Fibroblast of lung (primary cell): ENCODE results near the gene ASCC3.

Source experiments
- EZH2 ChIP-seq: IDR thresholded peaks from 2 replicates; pipeline ENCODE4 v1.5.1; 2012; ENCODE audit warnings: low read length, control low read depth, mild to moderate bottlenecking; ENCODE audit errors: missing control alignments
- TF ChIP-seq, protein P1 (sequence below), 2 donors: IDR thresholded peaks in 1 of 2; conservative IDR thresholded peaks in 1 of 2; 1 replicate in 1 of 2; 2 replicates in 1 of 2; pipeline ENCODE4 v1.5.1; 2011 to 2012; ENCODE audit warnings: low read length in 2 of 2, control low read depth in 1 of 2, inconsistent platforms in 1 of 2, low read depth in 1 of 2, mild to moderate bottlenecking in 1 of 2

DNA sequence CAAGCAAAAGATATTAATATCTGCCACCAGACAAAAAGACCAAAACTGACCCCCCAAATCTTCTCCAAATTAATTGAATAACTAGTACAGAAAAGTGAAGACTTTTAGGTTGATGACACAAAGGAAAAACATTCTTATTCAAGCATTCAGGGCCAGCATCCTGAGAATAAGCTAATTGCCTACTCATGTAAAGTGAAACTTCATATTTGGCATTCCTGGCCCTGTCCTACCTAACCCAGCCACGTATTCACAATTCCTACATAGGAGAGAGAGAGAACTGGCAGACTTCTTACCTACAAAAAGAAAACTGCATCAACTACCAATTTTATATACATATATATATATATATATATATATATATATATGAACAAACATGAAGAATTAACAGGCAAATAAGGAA, 4.9 kb upstream of the ASCC3 start:
- TF ChIP-seq, protein P1, sequence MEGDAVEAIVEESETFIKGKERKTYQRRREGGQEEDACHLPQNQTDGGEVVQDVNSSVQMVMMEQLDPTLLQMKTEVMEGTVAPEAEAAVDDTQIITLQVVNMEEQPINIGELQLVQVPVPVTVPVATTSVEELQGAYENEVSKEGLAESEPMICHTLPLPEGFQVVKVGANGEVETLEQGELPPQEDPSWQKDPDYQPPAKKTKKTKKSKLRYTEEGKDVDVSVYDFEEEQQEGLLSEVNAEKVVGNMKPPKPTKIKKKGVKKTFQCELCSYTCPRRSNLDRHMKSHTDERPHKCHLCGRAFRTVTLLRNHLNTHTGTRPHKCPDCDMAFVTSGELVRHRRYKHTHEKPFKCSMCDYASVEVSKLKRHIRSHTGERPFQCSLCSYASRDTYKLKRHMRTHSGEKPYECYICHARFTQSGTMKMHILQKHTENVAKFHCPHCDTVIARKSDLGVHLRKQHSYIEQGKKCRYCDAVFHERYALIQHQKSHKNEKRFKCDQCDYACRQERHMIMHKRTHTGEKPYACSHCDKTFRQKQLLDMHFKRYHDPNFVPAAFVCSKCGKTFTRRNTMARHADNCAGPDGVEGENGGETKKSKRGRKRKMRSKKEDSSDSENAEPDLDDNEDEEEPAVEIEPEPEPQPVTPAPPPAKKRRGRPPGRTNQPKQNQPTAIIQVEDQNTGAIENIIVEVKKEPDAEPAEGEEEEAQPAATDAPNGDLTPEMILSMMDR (conservative IDR thresholded peaks at IDR 0.05 in 1 of 2, IDR thresholded peaks at IDR 0.05 in 1 of 2; ENCODE audit: low read depth in 1 of 2, low read length in 2 of 2) = no peak
- TF ChIP-seq EZH2 = no peak
